GM12865 (cell line): ENCODE measurements around the gene FIGN.

Experiments used
- DNase-seq: peaks from one replicate; pipeline ENCODE4 v3.0.0; 2010; ENCODE audit warnings: low read depth
- H3K4me3 ChIP-seq: 2 replicates; pipeline ENCODE4 v1.5.1; 2011; ENCODE audit warnings: mild to moderate bottlenecking, low read depth, low read length, control low read depth
- CTCF ChIP-seq: IDR thresholded peaks from 2 replicates; pipeline ENCODE4 v1.5.1; 2011; ENCODE audit warnings: low read length, control low read depth, low read depth, inconsistent platforms; ENCODE audit not compliant: insufficient read depth; ENCODE audit errors: missing control alignments

The FIGN gene

GRCh38 chr2:163649080-163649479 lies 86.7 kb downstream of the FIGN start:
- no peak for DNase-seq
- H3K4me3 ChIP-seq = no peak overlapping the region
- TF ChIP-seq CTCF = no peak

DNA sequence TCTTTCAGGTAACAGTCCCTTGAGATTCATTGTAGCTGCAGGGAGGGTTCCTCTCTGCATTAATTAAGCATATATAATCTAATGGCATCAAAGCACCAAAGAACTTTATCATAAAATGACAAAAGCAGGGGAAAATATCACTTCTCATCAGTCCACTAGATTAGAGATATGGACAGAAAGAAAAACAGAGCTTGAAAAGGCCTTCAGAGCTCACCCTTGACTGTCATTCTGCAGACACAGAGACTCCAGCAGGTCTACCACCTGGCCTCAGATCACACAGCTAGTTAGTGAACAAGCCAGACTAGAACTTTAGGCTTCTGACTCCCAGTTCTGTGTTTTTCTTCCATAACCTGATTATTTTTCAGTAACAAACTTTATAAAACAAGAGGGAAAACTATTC lies 88.5 kb downstream of the FIGN start:
- no peak overlapping the region for H3K4me3 ChIP-seq
- no peak for DNase-seq
- no peak for TF ChIP-seq CTCF

- TF ChIP-seq CTCF = no peak
- H3K4me3 ChIP-seq = no peak overlapping the region
- no peak for DNase-seq
Observed at GRCh38 chr2:163646687-163647086, 89.1 kb downstream of the FIGN start.

GRCh38 chr2:163644238-163644637 lies 91.6 kb downstream of the FIGN start:
- DNase-seq = no peak
- H3K4me3 ChIP-seq = no peak overlapping the region
- no peak for TF ChIP-seq CTCF

DNA sequence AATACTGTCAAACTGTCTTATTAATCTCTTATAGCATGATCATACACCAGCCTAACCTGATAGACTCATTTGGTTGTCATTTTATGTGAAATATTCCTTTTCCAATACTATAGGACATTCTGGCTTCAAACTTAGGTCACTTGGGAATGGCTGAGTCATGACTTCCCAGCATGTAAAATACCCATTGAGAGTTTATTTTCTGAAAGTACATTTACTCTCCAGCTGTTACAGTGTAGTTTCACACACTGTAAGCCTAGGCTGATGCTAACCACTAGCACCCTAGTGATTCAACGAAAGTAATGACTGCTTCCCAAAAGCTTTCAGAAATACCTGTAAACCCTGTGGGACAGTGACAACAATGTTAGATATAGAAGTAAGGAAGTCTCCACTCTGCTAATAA lies 93.8 kb downstream of the FIGN start:
- no peak overlapping the region for H3K4me3 ChIP-seq
- no peak for TF ChIP-seq CTCF
- no peak for DNase-seq

GRCh38 chr2:163640542-163641193 lies 95.1 kb downstream of the FIGN start:
- DNase-seq = no peak
- no peak overlapping the region for H3K4me3 ChIP-seq
- TF ChIP-seq CTCF = no peak

DNA sequence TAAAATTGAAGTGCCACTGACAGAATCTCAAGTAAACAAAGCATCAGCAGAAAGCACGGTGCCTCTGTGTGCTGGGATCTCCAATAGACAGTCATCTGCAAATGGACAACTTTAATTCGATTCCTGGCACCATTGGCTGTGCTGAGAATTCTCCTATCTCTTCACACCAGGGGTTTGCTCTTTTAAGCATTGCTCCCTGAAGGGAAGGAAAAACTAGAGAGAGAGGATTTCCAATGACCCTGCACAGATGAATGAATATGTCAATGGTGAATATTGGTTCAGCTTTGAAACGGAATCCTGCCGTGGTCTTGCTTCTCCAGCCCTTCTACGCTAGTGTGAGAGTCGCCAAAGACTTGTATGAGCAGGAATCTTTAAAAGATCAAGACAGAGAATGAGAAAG lies 97.9 kb downstream of the FIGN start:
- TF ChIP-seq CTCF = no peak
- no peak for DNase-seq
- no peak overlapping the region for H3K4me3 ChIP-seq
